ENCODE data around the gene LRMDA.
"Not testable (repeated sequence)": the region's sequence is repeated elsewhere in the genome, so short reads cannot be mapped to it uniquely, and the experiment has no call there.

LRMDA gene

GRCh38 chr10:76554478-76554877, 1123.1 kb downstream of the LRMDA start:
- no peak for DNase-seq (ENCODE audit: low spot score)
- no peak for FAIRE-seq

GRCh38 chr10:76555067-76555670, 1123.7 kb downstream of the LRMDA start:
- FAIRE-seq (no peak), DNase-seq (ENCODE audit: low spot score) (no peak)

GRCh38 chr10:76557366-76557765, 1125.9 kb downstream of the LRMDA start:
- DNase-seq (ENCODE audit: low spot score) (no peak), FAIRE-seq (no peak)

- DNase-seq (ENCODE audit: low spot score) (no peak), FAIRE-seq (no peak)
Observed at GRCh38 chr10:76558586-76558985, 1127.2 kb downstream of the LRMDA start.

- FAIRE-seq = no peak
- DNase-seq (ENCODE audit: low spot score) = peak; percentile 41
Observed at GRCh38 chr10:76558996-76559891, 1127.8 kb downstream of the LRMDA start.

GRCh38 chr10:76559892-76560220, 1128.4 kb downstream of the LRMDA start:
- DNase-seq (ENCODE audit: low spot score) (no peak), FAIRE-seq (no peak)

- peak; percentile 65 for FAIRE-seq
- no peak for DNase-seq (ENCODE audit: low spot score)
Observed at GRCh38 chr10:76560338-76560737, 1128.9 kb downstream of the LRMDA start.

GRCh38 chr10:76563286-76563685, 1131.9 kb downstream of the LRMDA start:
- DNase-seq (ENCODE audit: low spot score) = no peak
- no peak for FAIRE-seq

- DNase-seq (ENCODE audit: low spot score) = no peak
- no peak for FAIRE-seq
Observed at GRCh38 chr10:76572021-76572420, 1140.6 kb downstream of the LRMDA start.

- DNase-seq (ENCODE audit: low spot score) = no peak
- FAIRE-seq = peak; percentile 82
Observed at GRCh38 chr10:76576276-76576962, 1145.0 kb downstream of the LRMDA start.

- peak; percentile 13 for FAIRE-seq
- DNase-seq (ENCODE audit: low spot score) = no peak
Observed at GRCh38 chr10:76577455-76577854, 1146.0 kb downstream of the LRMDA start.

- no peak for FAIRE-seq
- DNase-seq (ENCODE audit: low spot score) = no peak
Observed at GRCh38 chr10:76581506-76582256, 1150.3 kb downstream of the LRMDA start.

GRCh38 chr10:76582531-76582930, 1151.1 kb downstream of the LRMDA start:
- peak; percentile 13 for DNase-seq (ENCODE audit: low spot score)
- no peak for FAIRE-seq

- FAIRE-seq = no peak
- DNase-seq (ENCODE audit: low spot score) = peak; percentile 72
Observed at GRCh38 chr10:76583711-76584161, 1152.3 kb downstream of the LRMDA start.

GRCh38 chr10:76584466-76584865, 1153.0 kb downstream of the LRMDA start:
- not testable (repeated sequence) for FAIRE-seq; DNase-seq (ENCODE audit: low spot score)

Data from urothelium cell line (cell line).